Smooth muscle cell of trachea (primary cell): ENCODE results near the gene PTPRO. TPM values are rescaled to one million over a fixed set of nuclear protein-coding genes. Genes with fewer than 3 reads are reported as not detected.

Source experiments
- total RNA-seq: library from RNA; depleted of rRNA; stranded (reverse); fragments of >200 nt; gene quantifications from 2 replicates; pipeline ENCODE4 v1.2.1, GENCODE V29; 2014

The PTPRO gene
- total RNA-seq = 1.2 and 2.3 TPM in 2 replicates

GRCh38 chr12:15322164-15323061, at the start of gene PTPRO:
Gene PTPRO, plus strand, starts transcription at chr12:15322508.

Other genes starting within 250 kb of the PTPRO start
- gene RERG, start 101.1 kb upstream of the PTPRO start, total RNA-seq = not detected in 2 replicates